ENCODE results near the gene DMXL2. TPM values are rescaled to one million over a fixed set of nuclear protein-coding genes. Genes with fewer than 3 reads are reported as not detected.

Gene DMXL2
- total RNA-seq, 1 experiment from 2014 or later, result 37.3 TPM

- POLR2A ChIA-PET, result no interaction called here
- H3K36me3 ChIP-seq (ENCODE audit: control insufficient read depth, insufficient read depth, low read length), result no peaks in the 10 kb centered on the region
- H3K27ac ChIP-seq (ENCODE audit: low read length), result no peak overlapping the region
- no peaks in the 10 kb centered on the region for H3K9me3 ChIP-seq (ENCODE audit: control insufficient read depth, insufficient read depth, low read depth, low read length)
- TF ChIP-seq POLR2AphosphoS5 (IDR thresholded peaks at IDR 0.05; ENCODE audit: low read depth, low read length) (no peak), TCF7L2 (IDR thresholded peaks at IDR 0.05; ENCODE audit: low read depth, low read length) (no peak), CTCF (IDR thresholded peaks at IDR 0.05) (no peak), REST (IDR thresholded peaks at IDR 0.05; ENCODE audit: insufficient read depth in 1 of 2, low read depth in 2 of 2, low read length in 1 of 2) (no peak), SIN3A (IDR thresholded peaks at IDR 0.05; ENCODE audit: borderline replicate concordance, insufficient read depth, low read depth, low read length) (no peak)
- CTCF ChIA-PET, result no interaction called here
- DNase-seq (ENCODE audit: low read depth, low spot score), result no peak
- BruUV-seq (replicated peaks), result no TSS peak
- H3K27me3 ChIP-seq (ENCODE audit: control insufficient read depth, insufficient read depth, low read length), result no peaks in the 10 kb centered on the region; the same call in 1 of the 2 replicates
- H3K4me1 ChIP-seq (ENCODE audit: control insufficient read depth, insufficient read depth, low read length), result no peaks in the 10 kb centered on the region
- no peak overlapping the region for H3K4me3 ChIP-seq (ENCODE audit: low read depth in 2 of 2, low read length in 2 of 2)
- ATAC-seq, result no peak
- intact Hi-C loops (cut with micrococcal nuclease; ENCODE audit: unreplicated experiment) (no loop called here), in situ Hi-C loops (cut with HindIII; ENCODE audit: low pct_unique_long_range_greater_than_20kb, low sequenced_read_pairs) (no loop called here)
Observed at GRCh38 chr15:51629612-51630011, 7.0 kb upstream of the DMXL2 start.

- peaks cover 19% of the 10 kb centered on the region for H3K4me1 ChIP-seq (ENCODE audit: control insufficient read depth, insufficient read depth, low read length)
- H3K4me3 ChIP-seq (ENCODE audit: low read depth in 2 of 2, low read length in 2 of 2), result no peak overlapping the region
- intact Hi-C loops (cut with micrococcal nuclease; ENCODE audit: unreplicated experiment), result no loop called here
- BruUV-seq (replicated peaks), result no TSS peak
- H3K9me3 ChIP-seq (ENCODE audit: control insufficient read depth, insufficient read depth, low read depth, low read length), result no peaks in the 10 kb centered on the region
- no peaks in the 10 kb centered on the region; the same call in none of the 2 replicates for H3K36me3 ChIP-seq (ENCODE audit: control insufficient read depth, insufficient read depth, low read length)
- no peak for DNase-seq (ENCODE audit: low read depth, low spot score)
- H3K27ac ChIP-seq (ENCODE audit: low read length), result no peak overlapping the region
- H3K27me3 ChIP-seq (ENCODE audit: control insufficient read depth, insufficient read depth, low read length), result no peaks in the 10 kb centered on the region
- TF ChIP-seq SIN3A (IDR thresholded peaks at IDR 0.05; ENCODE audit: borderline replicate concordance, insufficient read depth, low read depth, low read length), result no peak
- no peak for ATAC-seq
- in situ Hi-C loops (cut with HindIII; ENCODE audit: low pct_unique_long_range_greater_than_20kb, low sequenced_read_pairs), result no loop called here
- CTCF ChIA-PET, result no interaction called here
- POLR2A ChIA-PET, result no interaction called here
Observed at GRCh38 chr15:51625236-51625635, 2.7 kb upstream of the DMXL2 start.

- ATAC-seq (no peak), DNase-seq (ENCODE audit: low read depth, low spot score) (no peak)
- H3K27me3 ChIP-seq (ENCODE audit: control insufficient read depth, insufficient read depth, low read length), result no peaks in the 10 kb centered on the region
- no TSS peak for BruUV-seq (replicated peaks)
- TF ChIP-seq CTCF (IDR thresholded peaks at IDR 0.05) (no peak), TCF7L2 (IDR thresholded peaks at IDR 0.05; ENCODE audit: low read depth, low read length) (no peak), REST (IDR thresholded peaks at IDR 0.05; ENCODE audit: insufficient read depth in 1 of 2, low read depth in 2 of 2, low read length in 1 of 2) (no peak), POLR2AphosphoS5 (IDR thresholded peaks at IDR 0.05; ENCODE audit: low read depth, low read length) (no peak), SIN3A (IDR thresholded peaks at IDR 0.05; ENCODE audit: borderline replicate concordance, insufficient read depth, low read depth, low read length) (no peak)
- H3K36me3 ChIP-seq (ENCODE audit: control insufficient read depth, insufficient read depth, low read length), result no peaks in the 10 kb centered on the region; the same call in none of the 2 replicates
- no peak overlapping the region; the same call in 1 of the 2 replicates for H3K27ac ChIP-seq (ENCODE audit: low read length)
- POLR2A ChIA-PET, result no interaction called here
- H3K9me3 ChIP-seq (ENCODE audit: control insufficient read depth, insufficient read depth, low read depth, low read length), result no peaks in the 10 kb centered on the region
- in situ Hi-C loops (cut with HindIII; ENCODE audit: low pct_unique_long_range_greater_than_20kb, low sequenced_read_pairs), result no loop called here
- CTCF ChIA-PET, result no interaction called here
- no peak overlapping the region for H3K4me3 ChIP-seq (ENCODE audit: low read depth in 2 of 2, low read length in 2 of 2)
- H3K4me1 ChIP-seq (ENCODE audit: control insufficient read depth, insufficient read depth, low read length), result peaks cover 22% of the 10 kb centered on the region
- intact Hi-C loops (cut with micrococcal nuclease; ENCODE audit: unreplicated experiment), result no loop called here
Observed at GRCh38 chr15:51624022-51624421, 1.5 kb upstream of the DMXL2 start.

Measured in Panc1 (cell line).